Progenitor cell of endocrine pancreas (in vitro differentiated cells): ENCODE measurements around the gene ZNF362. TPM values are rescaled to one million over a fixed set of nuclear protein-coding genes. Genes with fewer than 3 reads are reported as not detected.

Experiments
- DNase-seq: peaks from one replicate; pipeline ENCODE4 v3.0.0; 2021; ENCODE audit warnings: low spot score; ENCODE audit not compliant: unreplicated experiment
- H3K27ac Mint-ChIP-seq: 2 replicates; pipeline ENCODE4 v1.8.0; 2021; ENCODE audit warnings: mild to moderate bottlenecking, moderate library complexity, mixed read lengths
- H3K27me3 Mint-ChIP-seq: 2 replicates; pipeline ENCODE4 v1.8.0; 2021; ENCODE audit warnings: mixed read lengths
- H3K36me3 Mint-ChIP-seq: 2 replicates; pipeline ENCODE4 v1.8.0; 2022; ENCODE audit warnings: mixed read lengths; ENCODE audit not compliant: insufficient read depth
- H3K4me1 Mint-ChIP-seq: 2 replicates; pipeline ENCODE4 v1.8.0; 2021; ENCODE audit warnings: low read depth, mixed read lengths
- H3K4me3 Mint-ChIP-seq: 2 replicates; pipeline ENCODE4 v1.8.0; 2021; ENCODE audit warnings: low read depth, mild to moderate bottlenecking, moderate library complexity, mixed read lengths
- H3K9me3 Mint-ChIP-seq: 2 replicates; pipeline ENCODE4 v1.8.0; 2021; ENCODE audit warnings: low read depth, mixed read lengths
- CTCF ChIP-seq: fragments of 200-600 bp; sonication (generic); IDR thresholded peaks from one replicate; pipeline ENCODE4 v1.5.0; 2021; ENCODE audit warnings: antibody characterized with exemption, mild to moderate bottlenecking; ENCODE audit not compliant: unreplicated experiment
- total RNA-seq: library from RNA; stranded (reverse); gene quantifications from 2 replicates; pipeline ENCODE4 v1.2.1, GENCODE V29; 2021

ZNF362 gene
- total RNA-seq, 1 donor from 2014 or later: 79.3 TPM

DNA sequence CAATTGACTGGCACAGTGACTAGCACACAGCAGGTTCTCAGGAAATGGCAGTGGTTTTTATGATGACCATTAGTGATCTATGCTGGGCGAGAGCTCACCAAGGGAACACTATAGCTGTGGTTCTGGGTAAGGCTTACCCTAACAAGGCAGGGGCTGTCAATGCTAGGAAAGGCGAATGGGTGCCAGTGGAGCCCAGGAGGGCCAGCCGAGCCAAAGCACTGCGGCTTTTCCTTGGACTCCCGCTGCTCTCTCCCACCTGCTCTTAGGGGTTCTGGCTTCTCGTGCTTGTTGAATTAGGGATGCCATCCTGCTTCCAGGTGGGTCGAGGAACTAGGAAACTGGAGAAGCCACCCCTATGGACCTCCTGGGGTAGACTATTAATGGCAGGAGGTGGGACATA, 74.6 kb downstream of the ZNF362 start:
- DNase-seq: no peak
- Mint-ChIP-seq H3K36me3 (peaks cover 42% of the 10 kb centered on the region), H3K27ac (no peak overlapping the region), H3K27me3 (no peaks in the 10 kb centered on the region), H3K4me3 (no peak overlapping the region), H3K9me3 (no peaks in the 10 kb centered on the region), H3K4me1 (peaks cover 15% of the 10 kb centered on the region)
- no peak for TF ChIP-seq CTCF

DNA sequence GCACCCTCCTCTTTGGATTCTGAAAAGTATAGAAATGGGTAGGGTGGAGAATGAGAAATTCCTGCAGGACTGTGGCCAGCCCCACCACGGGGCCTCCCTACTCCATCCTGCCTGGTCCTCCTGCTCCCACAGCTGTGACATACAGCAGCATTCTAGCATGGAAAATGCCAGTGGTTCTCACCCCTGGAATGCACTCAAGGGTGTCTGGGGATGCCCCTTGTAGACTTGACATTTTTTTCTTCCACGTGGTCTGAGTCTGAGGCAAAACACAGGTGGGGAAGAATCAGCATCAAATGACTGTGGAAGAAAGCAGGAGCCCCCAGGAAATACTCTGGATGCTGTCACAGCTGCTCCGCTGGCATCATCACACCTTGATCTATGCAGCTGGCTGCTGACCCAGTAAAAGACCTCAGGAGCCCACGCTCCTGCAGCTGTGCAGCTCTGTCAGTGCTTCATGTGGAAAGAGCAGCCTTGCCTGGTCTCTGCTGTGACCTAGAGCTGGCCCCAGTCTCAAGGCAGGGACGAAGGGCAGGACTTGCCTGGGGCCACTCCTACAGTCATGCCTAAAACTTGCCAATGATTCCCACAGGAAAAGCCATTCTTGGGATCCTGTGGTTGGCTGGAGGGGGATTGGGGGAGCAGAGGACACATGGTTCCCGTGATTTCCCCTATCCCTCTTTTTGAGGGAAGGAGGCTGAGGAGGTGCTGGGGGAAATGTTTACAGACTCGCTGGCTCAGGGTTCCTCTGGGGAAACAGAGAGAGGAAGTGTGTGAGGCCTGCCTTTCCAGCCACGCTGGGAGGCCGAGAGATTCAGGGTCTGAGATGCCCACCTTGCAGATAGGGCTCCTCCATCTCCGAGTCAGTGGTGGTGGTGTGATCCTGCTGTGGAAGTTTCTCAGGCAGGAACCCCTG, 75.4 kb downstream of the ZNF362 start:
- DNase-seq: no peak
- H3K36me3 Mint-ChIP-seq: peaks cover 40% of the 10 kb centered on the region
- TF ChIP-seq CTCF: no peak
- H3K27ac Mint-ChIP-seq: no peak overlapping the region
- H3K4me1 Mint-ChIP-seq: peaks cover 20% of the 10 kb centered on the region
- no peaks in the 10 kb centered on the region for H3K9me3 Mint-ChIP-seq
- no peaks in the 10 kb centered on the region for H3K27me3 Mint-ChIP-seq
- no peak overlapping the region for H3K4me3 Mint-ChIP-seq

DNA sequence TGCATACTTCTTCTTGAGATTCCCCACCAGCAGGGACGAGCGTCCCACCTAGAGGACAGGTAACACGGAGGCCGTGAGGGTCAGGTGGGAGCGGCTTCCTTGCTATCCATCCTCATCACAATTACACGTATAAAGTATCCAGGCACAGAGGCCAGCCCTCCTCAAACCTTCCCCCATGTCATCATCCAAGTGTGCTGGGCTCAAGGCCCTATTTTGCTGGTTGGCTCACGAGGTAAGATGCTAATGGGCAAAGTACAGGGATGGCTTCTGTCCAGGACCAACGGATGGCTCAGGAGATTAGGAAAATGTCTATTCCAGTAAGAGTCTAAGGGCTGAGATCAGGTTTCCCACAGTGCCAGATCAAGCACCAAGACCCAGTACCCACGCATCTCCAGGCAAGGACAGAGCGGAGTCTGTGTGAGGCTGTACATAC, 76.1 kb downstream of the ZNF362 start:
- no peak for DNase-seq
- Mint-ChIP-seq H3K4me3 (no peak overlapping the region), H3K36me3 (peaks cover 36% of the 10 kb centered on the region), H3K27me3 (no peaks in the 10 kb centered on the region), H3K4me1 (peaks cover 25% of the 10 kb centered on the region), H3K9me3 (no peaks in the 10 kb centered on the region), H3K27ac (no peak overlapping the region)
- TF ChIP-seq CTCF: no peak

- peaks cover 30% of the 10 kb centered on the region for H3K4me1 Mint-ChIP-seq
- TF ChIP-seq CTCF: no peak
- H3K4me3 Mint-ChIP-seq: no peak overlapping the region
- H3K27me3 Mint-ChIP-seq: no peaks in the 10 kb centered on the region
- H3K9me3 Mint-ChIP-seq: no peaks in the 10 kb centered on the region
- H3K36me3 Mint-ChIP-seq: peaks cover 34% of the 10 kb centered on the region
- DNase-seq: no peak
- no peak overlapping the region for H3K27ac Mint-ChIP-seq
These were observed 76.6 kb downstream of the ZNF362 start for GRCh38 chr1:33332881-33333280.

DNA sequence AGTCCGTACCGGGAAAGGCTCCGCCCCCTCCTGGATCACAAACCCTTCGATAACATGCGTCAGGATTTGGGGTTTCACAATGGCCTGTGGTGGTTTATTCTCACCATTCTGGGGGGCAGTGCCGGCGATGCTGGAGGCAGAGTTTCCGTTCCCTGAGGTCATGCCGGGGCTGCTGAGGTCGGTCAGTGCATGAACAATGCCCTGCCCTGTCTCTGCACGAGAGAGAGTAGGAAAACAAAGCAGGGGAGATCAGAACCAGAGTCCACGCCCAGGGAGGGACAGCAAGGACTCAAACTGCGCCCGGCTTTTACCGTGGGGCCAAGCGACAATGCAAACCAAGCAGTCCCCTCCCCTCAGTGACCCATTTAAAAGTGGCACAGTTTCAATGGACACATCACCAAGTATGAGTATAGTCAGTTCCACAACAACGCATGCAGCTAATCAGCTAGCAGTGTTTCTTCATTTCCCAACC, 77.8 kb downstream of the ZNF362 start:
- DNase-seq: no peak
- peak overlapping the region; percentile 43 for H3K27ac Mint-ChIP-seq
- H3K4me3 Mint-ChIP-seq: no peak overlapping the region
- H3K27me3 Mint-ChIP-seq: no peaks in the 10 kb centered on the region
- no peaks in the 10 kb centered on the region for H3K9me3 Mint-ChIP-seq
- peaks cover 26% of the 10 kb centered on the region for H3K36me3 Mint-ChIP-seq
- H3K4me1 Mint-ChIP-seq: peaks cover 43% of the 10 kb centered on the region
- no peak for TF ChIP-seq CTCF
